ENCODE measurements around the gene ZNF343. TPM values are rescaled to one million over a fixed set of nuclear protein-coding genes. Genes with fewer than 3 reads are reported as not detected.

ZNF343 gene
- polyA plus RNA-seq, 2 of the 4 experiments (the other 2 are of a cell fraction): 14.0 to 19.0 TPM

DNA sequence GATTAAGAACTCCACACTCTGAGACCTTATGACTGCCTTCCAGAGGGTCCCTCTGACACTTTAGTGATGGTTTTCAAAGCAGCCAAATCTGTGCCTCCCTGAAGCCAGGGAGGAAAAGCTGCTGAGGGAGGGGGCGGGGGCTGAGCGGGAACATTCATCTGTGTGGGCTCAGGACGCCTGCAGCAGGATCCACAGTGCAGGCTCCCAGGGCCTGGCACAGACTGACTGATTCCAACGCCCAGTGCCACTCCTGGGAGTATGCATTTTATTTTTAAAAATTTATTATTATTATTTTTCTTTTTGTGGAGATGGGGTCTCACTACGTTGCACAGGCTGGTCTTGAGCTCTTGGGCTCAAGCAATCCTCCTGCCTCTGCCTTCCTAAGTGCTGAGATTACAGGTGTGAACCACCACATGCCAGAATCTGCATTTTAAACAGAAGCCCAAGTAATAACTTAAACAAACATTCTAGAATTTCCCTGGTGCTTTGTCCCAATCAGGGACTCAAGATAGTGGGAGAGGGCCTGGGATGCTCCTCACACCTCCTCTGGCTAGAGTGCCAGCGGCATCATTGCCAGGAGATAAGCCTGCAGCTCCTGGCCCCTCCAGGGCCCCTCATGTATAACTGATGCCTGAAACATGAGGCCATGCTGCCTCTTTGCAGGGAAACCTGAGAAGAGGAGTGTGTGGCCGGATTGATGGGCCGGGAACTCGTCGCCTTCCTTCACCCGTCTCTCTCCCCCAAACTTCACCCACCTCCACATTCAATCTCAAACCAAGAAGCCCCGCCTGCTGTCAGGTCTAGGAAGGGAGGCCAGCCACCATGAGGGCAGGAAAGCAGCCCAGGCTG, 27.2 kb upstream of the ZNF343 start:
- Histone ChIP-seq H3K4me2 (no peak overlapping the region), H3K4me3 (no peak overlapping the region), H3K27ac (no peak overlapping the region), H3K4me1 (no peaks in the 10 kb centered on the region), H3K9me3 (no peaks in the 10 kb centered on the region)
- WGBS (ENCODE audit: missing lambda C conversion rate): 60% methylated on average over 12 of the region's 12 CpGs
- no peak for FAIRE-seq
- no peak for ATAC-seq
- POLR2A ChIA-PET: no interaction called here
- DNase-seq (ENCODE audit: low read depth in 1 of 2, low spot score in 1 of 2): no peak
- CTCF ChIA-PET: interaction anchor here (0.8 to 2.3 kb wide), 2 partner anchors 11 to 29 kb away, joined by 3 to 12 read pairs; no protein-coding TSS in a partner anchor
- no peak for TF ChIP-seq ESRRA (IDR thresholded peaks at IDR 0.05; ENCODE audit: borderline replicate concordance, low read length)
- TF ChIP-seq FOSL2 (IDR thresholded peaks at IDR 0.05): no peak
- TF ChIP-seq FOSL2 (CRISPR knock-in tag; IDR thresholded peaks at IDR 0.05): no peak
- no peak for TF ChIP-seq RAD21 (conservative IDR thresholded peaks at IDR 0.05 in 1 of 2, IDR thresholded peaks at IDR 0.05 in 1 of 2)
- no peak for TF ChIP-seq RFX5 (IDR thresholded peaks at IDR 0.05)
- TF ChIP-seq, protein P1, sequence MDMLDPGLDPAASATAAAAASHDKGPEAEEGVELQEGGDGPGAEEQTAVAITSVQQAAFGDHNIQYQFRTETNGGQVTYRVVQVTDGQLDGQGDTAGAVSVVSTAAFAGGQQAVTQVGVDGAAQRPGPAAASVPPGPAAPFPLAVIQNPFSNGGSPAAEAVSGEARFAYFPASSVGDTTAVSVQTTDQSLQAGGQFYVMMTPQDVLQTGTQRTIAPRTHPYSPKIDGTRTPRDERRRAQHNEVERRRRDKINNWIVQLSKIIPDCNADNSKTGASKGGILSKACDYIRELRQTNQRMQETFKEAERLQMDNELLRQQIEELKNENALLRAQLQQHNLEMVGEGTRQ (IDR thresholded peaks at IDR 0.05): no peak
- TF ChIP-seq, protein P2, sequence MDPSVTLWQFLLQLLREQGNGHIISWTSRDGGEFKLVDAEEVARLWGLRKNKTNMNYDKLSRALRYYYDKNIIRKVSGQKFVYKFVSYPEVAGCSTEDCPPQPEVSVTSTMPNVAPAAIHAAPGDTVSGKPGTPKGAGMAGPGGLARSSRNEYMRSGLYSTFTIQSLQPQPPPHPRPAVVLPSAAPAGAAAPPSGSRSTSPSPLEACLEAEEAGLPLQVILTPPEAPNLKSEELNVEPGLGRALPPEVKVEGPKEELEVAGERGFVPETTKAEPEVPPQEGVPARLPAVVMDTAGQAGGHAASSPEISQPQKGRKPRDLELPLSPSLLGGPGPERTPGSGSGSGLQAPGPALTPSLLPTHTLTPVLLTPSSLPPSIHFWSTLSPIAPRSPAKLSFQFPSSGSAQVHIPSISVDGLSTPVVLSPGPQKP (IDR thresholded peaks at IDR 0.05; ENCODE audit: low read depth, low read length): no peak
- no peak for TF ChIP-seq SMC3 (IDR thresholded peaks at IDR 0.05)

DNA sequence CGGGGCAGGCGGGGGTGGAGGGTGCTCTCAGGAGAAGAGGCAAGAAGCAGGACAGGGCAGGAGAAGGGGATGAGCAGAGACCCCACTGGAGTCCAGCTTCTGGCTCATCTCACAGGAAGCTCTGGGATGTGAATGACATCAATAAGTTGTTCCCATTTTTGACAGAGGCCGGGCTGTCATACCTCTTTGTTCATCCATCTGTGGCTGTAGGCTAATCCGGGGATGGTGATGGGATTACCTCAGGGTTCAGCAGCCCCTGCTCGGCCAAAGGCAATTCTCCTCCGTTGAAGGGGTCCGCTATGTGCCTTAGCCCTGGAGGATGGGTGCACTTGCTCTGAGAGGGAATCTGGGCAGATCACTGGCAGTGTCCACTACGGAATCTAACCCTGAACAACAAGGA, 24.4 kb upstream of the ZNF343 start:
- POLR2A ChIA-PET: no interaction called here
- TF ChIP-seq ZNF302 (CRISPR knock-in tag; IDR thresholded peaks at IDR 0.05): no peak
- TF ChIP-seq RAD21 (conservative IDR thresholded peaks at IDR 0.05 in 1 of 2, IDR thresholded peaks at IDR 0.05 in 1 of 2): no peak
- TF ChIP-seq CHD4 (IDR thresholded peaks at IDR 0.05; ENCODE audit: borderline replicate concordance): no peak
- TF ChIP-seq, protein P3, sequence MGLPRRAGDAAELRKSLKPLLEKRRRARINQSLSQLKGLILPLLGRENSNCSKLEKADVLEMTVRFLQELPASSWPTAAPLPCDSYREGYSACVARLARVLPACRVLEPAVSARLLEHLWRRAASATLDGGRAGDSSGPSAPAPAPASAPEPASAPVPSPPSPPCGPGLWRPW (IDR thresholded peaks at IDR 0.05): no peak
- TF ChIP-seq TP53 (CRISPR knock-in tag; IDR thresholded peaks at IDR 0.05): no peak
- no peak for TF ChIP-seq RARB (CRISPR knock-in tag; IDR thresholded peaks at IDR 0.05)
- no peak for TF ChIP-seq RCOR1 (IDR thresholded peaks at IDR 0.05; ENCODE audit: low read depth, low read length)
- no peak for TF ChIP-seq NR3C1 (IDR thresholded peaks at IDR 0.05)
- no peak for TF ChIP-seq CBX8 (IDR thresholded peaks at IDR 0.05)
- TF ChIP-seq EHF (CRISPR knock-in tag; IDR thresholded peaks at IDR 0.05): no peak
- no peak for TF ChIP-seq SMC3 (IDR thresholded peaks at IDR 0.05)
- no peak for TF ChIP-seq RNF2 (IDR thresholded peaks at IDR 0.05; ENCODE audit: borderline replicate concordance, low read depth)
- TF ChIP-seq NFE2L2 (conservative IDR thresholded peaks at IDR 0.05; ENCODE audit: low read length): no peak
- Histone ChIP-seq H3K9me3 (no peaks in the 10 kb centered on the region), H3K4me3 (no peak overlapping the region), H3K4me1 (no peaks in the 10 kb centered on the region), H3K4me2 (no peak overlapping the region), H3K27ac (no peak overlapping the region)
- 62% methylated on average over 8 of the region's 8 CpGs for WGBS (ENCODE audit: missing lambda C conversion rate)
- CTCF ChIA-PET: interaction anchor here (1.8 kb wide), 1 partner anchor 10 kb away, joined by 22 read pairs; no protein-coding TSS in a partner anchor
- no peak for ATAC-seq
- DNase-seq (ENCODE audit: low read depth in 1 of 2, low spot score in 1 of 2): no peak
- no peak for FAIRE-seq

DNA sequence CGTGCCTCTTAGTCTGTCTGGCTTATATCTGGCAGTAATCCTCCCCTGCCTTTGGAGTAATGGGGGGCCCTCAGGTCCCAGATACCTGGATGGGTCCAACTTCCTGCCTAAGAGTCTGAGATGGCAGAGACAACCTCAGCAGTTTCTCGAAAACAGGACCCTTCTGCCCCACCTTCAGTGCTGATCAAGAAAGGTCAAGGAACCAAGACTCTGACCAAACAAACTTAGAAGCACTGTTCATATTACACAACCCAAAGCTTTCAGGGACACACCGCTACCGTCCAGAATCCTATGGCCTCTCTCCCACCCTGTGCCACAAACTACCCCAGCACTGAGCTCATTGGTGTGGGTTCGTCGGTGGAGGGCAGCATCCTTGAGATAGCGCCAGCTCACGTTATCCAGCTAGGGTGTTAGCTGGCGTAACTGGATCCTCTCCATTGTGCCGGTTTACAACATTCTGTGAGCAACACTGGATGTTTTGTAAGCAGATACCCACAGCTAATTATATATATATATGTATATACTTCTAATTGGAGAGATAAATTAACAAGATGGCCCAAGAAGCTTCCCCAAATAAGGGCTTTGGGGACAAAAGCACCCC, 20.1 kb upstream of the ZNF343 start:
- 66% methylated on average over 10 of the region's 10 CpGs for WGBS (ENCODE audit: missing lambda C conversion rate)
- Histone ChIP-seq H3K4me2 (no peak overlapping the region), H3K27ac (no peak overlapping the region), H3K4me3 (no peak overlapping the region), H3K9me3 (no peaks in the 10 kb centered on the region), H3K4me1 (peaks cover 8% of the 10 kb centered on the region; the same call in 1 of the 3 replicates)
- POLR2A ChIA-PET: no interaction called here
- CTCF ChIA-PET: interaction anchor here (0.6 to 10.7 kb wide), 14 partner anchors 7 to 1645 kb away, joined by 3 to 165 read pairs (median 4); partner anchors contain the start of gene NOP56
- DNase-seq (ENCODE audit: low read depth in 1 of 2, low spot score in 1 of 2) (no peak), FAIRE-seq (no peak), ATAC-seq (no peak)
- TF ChIP-seq JUNB (IDR thresholded peaks at IDR 0.05) (no peak), CEBPB (IDR thresholded peaks at IDR 0.05) (no peak), HOXB5 (CRISPR knock-in tag; IDR thresholded peaks at IDR 0.05) (no peak), RAD21 (conservative IDR thresholded peaks at IDR 0.05 in 1 of 2, IDR thresholded peaks at IDR 0.05 in 1 of 2) (no peak), HOXA7 (CRISPR knock-in tag; IDR thresholded peaks at IDR 0.05) (no peak), FOSL2 (IDR thresholded peaks at IDR 0.05) (no peak), FOSL2 (CRISPR knock-in tag; IDR thresholded peaks at IDR 0.05) (no peak), RNF2 (IDR thresholded peaks at IDR 0.05; ENCODE audit: borderline replicate concordance, low read depth) (no peak), RFX5 (IDR thresholded peaks at IDR 0.05) (no peak)
- TF ChIP-seq, protein P1 (IDR thresholded peaks at IDR 0.05): no peak
- TF ChIP-seq, protein P4, sequence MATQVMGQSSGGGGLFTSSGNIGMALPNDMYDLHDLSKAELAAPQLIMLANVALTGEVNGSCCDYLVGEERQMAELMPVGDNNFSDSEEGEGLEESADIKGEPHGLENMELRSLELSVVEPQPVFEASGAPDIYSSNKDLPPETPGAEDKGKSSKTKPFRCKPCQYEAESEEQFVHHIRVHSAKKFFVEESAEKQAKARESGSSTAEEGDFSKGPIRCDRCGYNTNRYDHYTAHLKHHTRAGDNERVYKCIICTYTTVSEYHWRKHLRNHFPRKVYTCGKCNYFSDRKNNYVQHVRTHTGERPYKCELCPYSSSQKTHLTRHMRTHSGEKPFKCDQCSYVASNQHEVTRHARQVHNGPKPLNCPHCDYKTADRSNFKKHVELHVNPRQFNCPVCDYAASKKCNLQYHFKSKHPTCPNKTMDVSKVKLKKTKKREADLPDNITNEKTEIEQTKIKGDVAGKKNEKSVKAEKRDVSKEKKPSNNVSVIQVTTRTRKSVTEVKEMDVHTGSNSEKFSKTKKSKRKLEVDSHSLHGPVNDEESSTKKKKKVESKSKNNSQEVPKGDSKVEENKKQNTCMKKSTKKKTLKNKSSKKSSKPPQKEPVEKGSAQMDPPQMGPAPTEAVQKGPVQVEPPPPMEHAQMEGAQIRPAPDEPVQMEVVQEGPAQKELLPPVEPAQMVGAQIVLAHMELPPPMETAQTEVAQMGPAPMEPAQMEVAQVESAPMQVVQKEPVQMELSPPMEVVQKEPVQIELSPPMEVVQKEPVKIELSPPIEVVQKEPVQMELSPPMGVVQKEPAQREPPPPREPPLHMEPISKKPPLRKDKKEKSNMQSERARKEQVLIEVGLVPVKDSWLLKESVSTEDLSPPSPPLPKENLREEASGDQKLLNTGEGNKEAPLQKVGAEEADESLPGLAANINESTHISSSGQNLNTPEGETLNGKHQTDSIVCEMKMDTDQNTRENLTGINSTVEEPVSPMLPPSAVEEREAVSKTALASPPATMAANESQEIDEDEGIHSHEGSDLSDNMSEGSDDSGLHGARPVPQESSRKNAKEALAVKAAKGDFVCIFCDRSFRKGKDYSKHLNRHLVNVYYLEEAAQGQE (IDR thresholded peaks at IDR 0.05): no peak

Measured in A549 (cell line).